ENCODE data around the gene LRRC52. TPM values are rescaled to one million over a fixed set of nuclear protein-coding genes. Genes with fewer than 3 reads are reported as not detected.

LRRC52 gene
- total RNA-seq, 4 donors from 2014 or later = not detected

DNA sequence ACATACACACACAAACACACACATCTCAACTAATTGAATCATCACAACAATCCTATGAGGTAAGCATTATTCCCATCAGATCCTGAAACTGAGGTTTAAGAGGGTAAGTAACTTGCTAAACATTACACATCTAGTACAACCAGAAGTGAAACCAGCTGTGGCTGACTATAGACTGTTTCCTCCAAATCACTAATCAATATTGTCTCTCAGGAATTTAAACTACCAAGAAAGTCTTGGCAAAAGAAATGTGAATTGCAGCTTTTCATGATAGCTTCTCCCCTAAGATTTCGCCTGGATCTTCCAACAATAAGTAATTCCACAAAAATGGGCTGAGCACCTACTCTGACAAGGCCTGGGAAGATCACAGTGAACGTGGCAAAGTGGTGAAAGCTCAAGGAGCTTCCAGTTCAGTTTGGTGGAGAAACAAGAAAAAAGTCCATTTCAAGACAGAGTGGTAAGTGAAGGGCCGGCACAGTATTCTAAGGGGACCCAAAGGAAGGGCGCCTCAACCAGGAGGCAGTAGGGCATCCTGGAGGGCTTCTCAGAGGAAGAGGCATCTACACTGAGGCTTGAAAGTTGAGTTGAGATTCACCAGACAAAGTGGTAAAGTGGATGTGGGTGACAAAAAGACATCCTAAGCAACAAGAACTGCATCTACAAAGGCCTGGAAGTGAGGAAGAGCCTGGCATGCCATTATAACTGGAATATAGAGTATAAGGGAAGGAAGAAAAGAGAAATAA, 22.1 kb downstream of the LRRC52 start:
- no peak for ATAC-seq (ENCODE audit: low FRiP score)
- no peak for DNase-seq (ENCODE audit: low spot score)
- TF ChIP-seq, protein P1, sequence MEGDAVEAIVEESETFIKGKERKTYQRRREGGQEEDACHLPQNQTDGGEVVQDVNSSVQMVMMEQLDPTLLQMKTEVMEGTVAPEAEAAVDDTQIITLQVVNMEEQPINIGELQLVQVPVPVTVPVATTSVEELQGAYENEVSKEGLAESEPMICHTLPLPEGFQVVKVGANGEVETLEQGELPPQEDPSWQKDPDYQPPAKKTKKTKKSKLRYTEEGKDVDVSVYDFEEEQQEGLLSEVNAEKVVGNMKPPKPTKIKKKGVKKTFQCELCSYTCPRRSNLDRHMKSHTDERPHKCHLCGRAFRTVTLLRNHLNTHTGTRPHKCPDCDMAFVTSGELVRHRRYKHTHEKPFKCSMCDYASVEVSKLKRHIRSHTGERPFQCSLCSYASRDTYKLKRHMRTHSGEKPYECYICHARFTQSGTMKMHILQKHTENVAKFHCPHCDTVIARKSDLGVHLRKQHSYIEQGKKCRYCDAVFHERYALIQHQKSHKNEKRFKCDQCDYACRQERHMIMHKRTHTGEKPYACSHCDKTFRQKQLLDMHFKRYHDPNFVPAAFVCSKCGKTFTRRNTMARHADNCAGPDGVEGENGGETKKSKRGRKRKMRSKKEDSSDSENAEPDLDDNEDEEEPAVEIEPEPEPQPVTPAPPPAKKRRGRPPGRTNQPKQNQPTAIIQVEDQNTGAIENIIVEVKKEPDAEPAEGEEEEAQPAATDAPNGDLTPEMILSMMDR (IDR thresholded peaks at IDR 0.05) = no peak

GRCh38 chr1:165570078-165570477, 26.3 kb downstream of the LRRC52 start:
- ATAC-seq (ENCODE audit: low FRiP score) (no peak), DNase-seq (ENCODE audit: low spot score) (no peak)
- TF ChIP-seq, protein P1 (IDR thresholded peaks at IDR 0.05) = no peak

GRCh38 chr1:165573787-165574186, 30.0 kb downstream of the LRRC52 start:
- ATAC-seq (ENCODE audit: low FRiP score) = no peak
- no peak for DNase-seq (ENCODE audit: low spot score)
- TF ChIP-seq, protein P1 (IDR thresholded peaks at IDR 0.05) = no peak

GRCh38 chr1:165574295-165574694, 30.5 kb downstream of the LRRC52 start:
- ATAC-seq (ENCODE audit: low FRiP score) = no peak
- DNase-seq (ENCODE audit: low spot score) = no peak
- TF ChIP-seq, protein P1 (IDR thresholded peaks at IDR 0.05) = no peak

DNA sequence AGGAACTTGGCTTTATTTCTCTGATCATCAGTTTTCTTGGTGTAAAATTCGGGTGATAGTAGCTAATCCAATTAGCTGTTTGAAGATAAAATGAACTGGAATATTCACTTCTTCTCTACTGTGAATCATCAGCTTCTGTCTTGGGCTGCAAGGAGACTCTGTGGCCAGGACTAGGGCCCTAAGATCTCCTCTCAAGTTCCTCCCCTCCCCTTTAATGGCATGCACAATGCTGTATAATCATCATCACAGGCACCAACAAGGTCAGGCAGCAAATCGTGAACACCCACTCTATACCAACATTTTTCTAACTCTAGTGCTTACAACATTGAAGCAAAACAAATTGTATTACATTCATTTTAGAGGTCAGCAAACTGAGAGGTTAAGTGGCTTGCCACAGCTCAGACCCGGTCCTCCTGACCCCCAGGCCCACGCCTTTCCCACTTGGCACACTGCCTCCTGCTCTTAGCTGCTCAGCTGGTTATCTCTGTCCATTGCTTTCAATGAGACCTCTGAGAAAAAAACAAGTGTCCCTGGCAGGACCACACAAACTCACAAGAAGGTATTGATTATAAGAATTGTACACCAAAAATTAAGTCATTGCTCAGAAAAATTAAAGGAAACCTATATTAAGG, 31.8 kb downstream of the LRRC52 start:
- TF ChIP-seq, protein P1 (IDR thresholded peaks at IDR 0.05) = no peak
- ATAC-seq (ENCODE audit: low FRiP score) (no peak), DNase-seq (ENCODE audit: low spot score) (no peak)

GRCh38 chr1:165576536-165576935, 32.7 kb downstream of the LRRC52 start:
- TF ChIP-seq, protein P1 (IDR thresholded peaks at IDR 0.05) = no peak
- no peak for DNase-seq (ENCODE audit: low spot score)
- no peak for ATAC-seq (ENCODE audit: low FRiP score)

- no peak for DNase-seq (ENCODE audit: low spot score)
- TF ChIP-seq, protein P1 (IDR thresholded peaks at IDR 0.05) = no peak
- no peak for ATAC-seq (ENCODE audit: low FRiP score)
Observed at GRCh38 chr1:165577707-165578106, 33.9 kb downstream of the LRRC52 start.

All from omental fat pad (tissue), 4 donors.